Spleen (tissue), 11 donors: ENCODE data around the gene FCRLB. TPM values are rescaled to one million over a fixed set of nuclear protein-coding genes. Genes with fewer than 3 reads are reported as not detected.

Experiments
- DNase-seq: peaks from one replicate; pipeline ENCODE4 v3.0.0-alpha.2; 2020
- H3K27ac ChIP-seq, 8 donors: fragments of 200-600 bp; sonication (generic) in 7 of 8; 1 replicate in 4 of 8; 2 replicates in 4 of 8; pipeline versions ENCODE4 v1.5.0 to v1.8.0; 2016 to 2021; ENCODE audit warnings: inconsistent platforms in 4 of 8, mild to moderate bottlenecking in 4 of 8, moderate library complexity in 1 of 8
- H3K27me3 ChIP-seq, 7 donors: fragments of 200-600 bp; sonication (generic) in 6 of 7; replicated peaks in 1 of 7; 1 replicate in 4 of 7; 2 replicates in 3 of 7; pipeline versions ENCODE4 v1.5.0 to v1.8.0; 2016 to 2021; ENCODE audit warnings: inconsistent platforms in 3 of 7, mild to moderate bottlenecking in 1 of 7
- H3K36me3 ChIP-seq, 6 donors: fragments of 200-600 bp; sonication (generic) in 5 of 6; 1 replicate in 4 of 6; 2 replicates in 2 of 6; pipeline versions ENCODE4 v1.5.0 to v1.8.0; 2016 to 2021; ENCODE audit warnings: inconsistent platforms in 2 of 6
- H3K4me1 ChIP-seq, 6 donors: fragments of 200-600 bp; sonication (generic) in 5 of 6; 1 replicate in 3 of 6; 2 replicates in 3 of 6; pipeline versions ENCODE4 v1.5.0 to v1.8.0; 2016 to 2021; ENCODE audit warnings: inconsistent platforms in 3 of 6
- H3K4me3 ChIP-seq, 8 donors: fragments of 200-600 bp; sonication (generic) in 7 of 8; 1 replicate in 4 of 8; 2 replicates in 4 of 8; pipeline versions ENCODE4 v1.5.0 to v1.8.0; 2016 to 2021; ENCODE audit warnings: inconsistent platforms in 4 of 8, mild to moderate bottlenecking in 4 of 8, moderate library complexity in 2 of 8
- H3K9me3 ChIP-seq, 8 donors: fragments of 200-600 bp; sonication (generic) in 7 of 8; 1 replicate in 4 of 8; 2 replicates in 4 of 8; pipeline versions ENCODE4 v1.5.0 to v1.8.0; 2016 to 2021; ENCODE audit warnings: inconsistent platforms in 4 of 8
- CTCF ChIP-seq, 11 experiments: fragments of 200-600 bp in 7 of 11; fragments of 450-650 bp in 4 of 11; sonication (generic) in 4 of 11; IDR thresholded peaks in 8 of 11; conservative IDR thresholded peaks in 3 of 11; 1 replicate in 7 of 11; 2 replicates in 4 of 11; pipeline versions ENCODE4 v1.4.0 to v1.8.0; 2016 to 2021; ENCODE audit warnings: antibody characterized with exemption in 11 of 11, inconsistent platforms in 4 of 11, mild to moderate bottlenecking in 1 of 11
- POLR2A ChIP-seq, 3 donors: fragments of 450-650 bp; IDR thresholded peaks; one replicate each; pipeline ENCODE4 v1.5.1; 2017; ENCODE audit warnings: antibody characterized with exemption in 3 of 3, mild to moderate bottlenecking in 1 of 3
- POLR2AphosphoS5 ChIP-seq, 3 donors: sonication (generic); formaldehyde crosslinking; IDR thresholded peaks; one replicate each; pipeline ENCODE4 v1.5.1; 2017; ENCODE audit warnings: antibody characterized with exemption in 3 of 3
- WGBS, 5 donors: extraction: QIAGEN DNeasy Blood & Tissue Kit in 3 of 5; methylation state at CpG; one replicate each; pipeline versions ENCODE4 v1.1.5 to v1.1.7; 2013 to 2018; 5-methylcytosine and 5-hydroxymethylcytosine counted together
- intact Hi-C: fragments of 100-400 bp; cut with DNase I; formaldehyde crosslinking; loops from one replicate; pipeline ENCODE4 v1.15.0; 2023; ENCODE audit warnings: low total_unique reads
- polyA plus RNA-seq, 3 donors: library from polyadenylated mRNA; stranded (reverse); fragments of 200-250 nt; gene quantifications; one replicate each; pipeline ENCODE4 v1.2.1, GENCODE V29; 2013
- total RNA-seq, 7 donors: library from RNA; depleted of rRNA in 3 of 7; stranded (reverse); fragments of >200 nt in 3 of 7; fragmentation: NEBNext Ultra II Directional in 4 of 7; extraction: Animal tissue kit (Norgen Biotek cat#: 25700) in 4 of 7; gene quantifications; one replicate each; pipeline versions ENCODE4 v1.1.0 to v1.2.1, GENCODE V29; 2016 to 2021
- donor health status: healthy with polysubstance abuse.
- donor health status: DM: no; HTN: no; CAD: no; lungs with moderate emphysema.
- donor health status: DM: no; HTN: no; CAD: no.
- donor health status: Bipolar disorder and iron deficiency.
- donor health status: healthy.
- donor health status: DM: no; HTN: no; CAD: no.
- donor health status: DM: yes; HTN: yes; CAD: no.

Gene FCRLB
- total and polyA plus RNA-seq, 10 donors, result 1.2 to 4.3 (median 2.1) TPM

- 51 to 84% (median 60%) methylated on average over 4 of the region's 4 CpGs for WGBS, 5 donors
- no peak overlapping the region for H3K4me3 ChIP-seq
- intact Hi-C loops, result no loop called here
- H3K4me1 ChIP-seq, result peaks cover 0 to 42% (median 15%) of the 10 kb centered on the region in 6 donors
- TF ChIP-seq POLR2A (IDR thresholded peaks at IDR 0.05) (no peak), CTCF (IDR thresholded peaks at IDR 0.05 in 8 of 11, conservative IDR thresholded peaks at IDR 0.05 in 3 of 11) (no peak), POLR2AphosphoS5 (IDR thresholded peaks at IDR 0.05) (no peak)
- no peaks in the 10 kb centered on the region for H3K9me3 ChIP-seq
- H3K27me3 ChIP-seq, result peaks cover 0 to 3% (median 0%) of the 10 kb centered on the region in 7 donors
- no peak for DNase-seq
- H3K36me3 ChIP-seq, result peaks cover 0 to 3% (median 0%) of the 10 kb centered on the region in 6 donors
- peak overlapping the region in 4 of 8 donors; percentile 23 to 85 (median 73) for H3K27ac ChIP-seq
Observed at GRCh38 chr1:161705537-161705936, 15.8 kb upstream of the FCRLB start.

GRCh38 chr1:161706113-161706481, 15.2 kb upstream of the FCRLB start:
- peak overlapping the region in 7 of 8 donors; percentile 13 to 85 (median 65) for H3K27ac ChIP-seq

GRCh38 chr1:161706482-161707347, 14.6 kb upstream of the FCRLB start, which contains the start of gene FCRLA:
Gene FCRLA (plus strand): TSS chr1:161707229. CDS start chr1:161707265, 36 bp downstream.
- H3K9me3 ChIP-seq, result no peaks in the 10 kb centered on the region
- H3K27me3 ChIP-seq, result peaks cover 0 to 12% (median 0%) of the 10 kb centered on the region in 7 donors
- no peak for DNase-seq
- H3K36me3 ChIP-seq, result peaks cover 0 to 15% (median 0%) of the 10 kb centered on the region in 6 donors
- intact Hi-C loops, result no loop called here
- H3K4me3 ChIP-seq, result peak within 1 kb of the TSS; percentile 1 to 67 (median 25)
- WGBS, 5 donors, result 35 to 60% (median 43%) methylated on average over 4 of the region's 4 CpGs
- TF ChIP-seq CTCF (IDR thresholded peaks at IDR 0.05 in 8 of 11, conservative IDR thresholded peaks at IDR 0.05 in 3 of 11) (no peak), POLR2AphosphoS5 (IDR thresholded peaks at IDR 0.05) (peak in 1 of 3 donors; percentile 69), POLR2A (IDR thresholded peaks at IDR 0.05) (peak in 1 of 3 donors; percentile 44)
- H3K4me1 ChIP-seq, result peaks cover 0 to 51% (median 15%) of the 10 kb centered on the region in 6 donors
- peak within 1 kb of the TSS in 7 of 8 donors; percentile 13 to 85 (median 65) for H3K27ac ChIP-seq

More at GRCh38 chr1:161706113-161706481, 15.2 kb upstream of the FCRLB start:
- Histone ChIP-seq H3K4me3 (peak overlapping the region in 1 of 8 donors; percentile 67), H3K27me3 (peaks cover 0 to 5% (median 0%) of the 10 kb centered on the region in 7 donors), H3K36me3 (peaks cover 0 to 8% (median 0%) of the 10 kb centered on the region in 6 donors), H3K4me1 (peaks cover 0 to 48% (median 15%) of the 10 kb centered on the region in 6 donors), H3K9me3 (no peaks in the 10 kb centered on the region)
- WGBS, 5 donors, result 73 to 90% (median 83%) methylated on average over 3 of the region's 3 CpGs
- no peak for DNase-seq
- TF ChIP-seq POLR2A (IDR thresholded peaks at IDR 0.05), result no peak
- no peak for TF ChIP-seq POLR2AphosphoS5 (IDR thresholded peaks at IDR 0.05)
- no peak for TF ChIP-seq CTCF (IDR thresholded peaks at IDR 0.05 in 8 of 11, conservative IDR thresholded peaks at IDR 0.05 in 3 of 11)
- intact Hi-C loops, result no loop called here

- TF ChIP-seq POLR2AphosphoS5 (IDR thresholded peaks at IDR 0.05) (no peak), POLR2A (IDR thresholded peaks at IDR 0.05) (no peak), CTCF (IDR thresholded peaks at IDR 0.05 in 8 of 11, conservative IDR thresholded peaks at IDR 0.05 in 3 of 11) (no peak)
- peaks cover 0 to 51% (median 15%) of the 10 kb centered on the region in 6 donors for H3K4me1 ChIP-seq
- H3K4me3 ChIP-seq, result peak overlapping the region; percentile 1 to 67 (median 25)
- H3K27me3 ChIP-seq, result peaks cover 0 to 16% (median 0%) of the 10 kb centered on the region in 7 donors
- peaks cover 0 to 22% (median 0%) of the 10 kb centered on the region in 6 donors for H3K36me3 ChIP-seq
- no peaks in the 10 kb centered on the region for H3K9me3 ChIP-seq
- DNase-seq, result no peak
- WGBS, 5 donors, result 66 to 85% (median 78%) methylated on average over 2 of the region's 2 CpGs
- H3K27ac ChIP-seq, result peak overlapping the region in 6 of 8 donors; percentile 24 to 85 (median 66)
- intact Hi-C loops, result no loop called here
Observed at GRCh38 chr1:161707503-161707902, 13.8 kb upstream of the FCRLB start.
